Lung (tissue), 12 donors: ENCODE measurements around the gene GNAO1. TPM values are rescaled to one million over a fixed set of nuclear protein-coding genes. Genes with fewer than 3 reads are reported as not detected.

ENCODE experiments used
- ATAC-seq: fragments of 200-7000 bp; cut with Tn5 transposase; one replicate; pipeline ENCODE4 v1.9.1; 2020; ENCODE audit warnings: moderate number of reproducible peaks; ENCODE audit not compliant: insufficient read depth, low FRiP score
- DNase-seq, 3 donors: peaks; one replicate each; pipeline ENCODE4 v3.0.0-alpha.2; 2013 to 2017
- H3K27ac ChIP-seq, 2 donors: one replicate each; pipeline ENCODE4 v1.5.1; 2013; ENCODE audit warnings: mild to moderate bottlenecking in 2 of 2, moderate library complexity in 2 of 2, control low read depth in 1 of 2, inconsistent platforms in 1 of 2, low read depth in 1 of 2, low read length in 1 of 2
- H3K27me3 ChIP-seq, 3 donors: one replicate each; pipeline ENCODE4 v1.5.1; 2013; ENCODE audit warnings: low read length in 2 of 3; ENCODE audit not compliant: control insufficient read depth in 3 of 3, insufficient read depth in 3 of 3
- H3K36me3 ChIP-seq, 4 donors: one replicate each; pipeline ENCODE4 v1.5.1; 2013; ENCODE audit warnings: low read length in 4 of 4, mild to moderate bottlenecking in 1 of 4, moderate library complexity in 1 of 4; ENCODE audit not compliant: control insufficient read depth in 4 of 4, insufficient read depth in 4 of 4
- H3K4me1 ChIP-seq, 5 donors: one replicate each; pipeline ENCODE4 v1.5.1; 2013; ENCODE audit warnings: low read length in 5 of 5, mild to moderate bottlenecking in 2 of 5, moderate library complexity in 1 of 5; ENCODE audit not compliant: control insufficient read depth in 5 of 5, insufficient read depth in 5 of 5
- H3K4me3 ChIP-seq: one replicate; pipeline ENCODE4 v1.5.1; 2013; ENCODE audit warnings: mild to moderate bottlenecking, control low read depth, moderate library complexity
- H3K9ac ChIP-seq, 2 donors: one replicate each; pipeline ENCODE4 v1.5.1; 2013; ENCODE audit warnings: low read length in 2 of 2, control low read depth in 1 of 2; ENCODE audit not compliant: insufficient read depth in 1 of 2
- H3K9me3 ChIP-seq, 4 donors: one replicate each; pipeline ENCODE4 v1.5.1; 2013; ENCODE audit warnings: low read length in 3 of 4, mild to moderate bottlenecking in 1 of 4, moderate library complexity in 1 of 4; ENCODE audit not compliant: control insufficient read depth in 4 of 4, insufficient read depth in 3 of 4
- WGBS, 2 donors: extraction: QIAGEN DNeasy Blood & Tissue Kit; methylation state at CpG; one replicate each; pipeline ENCODE4 v1.1.7; 2013; 5-methylcytosine and 5-hydroxymethylcytosine counted together
- polyA plus RNA-seq, 2 donors: library from polyadenylated mRNA; stranded (reverse); fragments of 200-250 nt; gene quantifications; one replicate each; pipeline ENCODE4 v1.2.1, GENCODE V29; 2013
- total RNA-seq, 2 donors: library from RNA; depleted of rRNA in 1 of 2; stranded (reverse); fragments of >200 nt in 1 of 2; gene quantifications; one replicate each; pipeline ENCODE4 v1.2.1, GENCODE V29; 2014 to 2021
- TF ChIP-seq, protein P1 (sequence below): IDR thresholded peaks from 2 replicates; pipeline ENCODE4 v1.5.1; 2012; ENCODE audit warnings: mild to moderate bottlenecking; ENCODE audit errors: control extremely low read depth, extremely low read depth
- donor health status: control.
- donor health status: control.
- donor health status: Bipolar disorder and iron deficiency.
- donor health status: healthy.
- donor health status: DM: yes; HTN: yes; CAD: no.

Gene GNAO1
- total and polyA plus RNA-seq, 4 donors: 0.33 to 5.2 (median 0.76) TPM

DNA sequence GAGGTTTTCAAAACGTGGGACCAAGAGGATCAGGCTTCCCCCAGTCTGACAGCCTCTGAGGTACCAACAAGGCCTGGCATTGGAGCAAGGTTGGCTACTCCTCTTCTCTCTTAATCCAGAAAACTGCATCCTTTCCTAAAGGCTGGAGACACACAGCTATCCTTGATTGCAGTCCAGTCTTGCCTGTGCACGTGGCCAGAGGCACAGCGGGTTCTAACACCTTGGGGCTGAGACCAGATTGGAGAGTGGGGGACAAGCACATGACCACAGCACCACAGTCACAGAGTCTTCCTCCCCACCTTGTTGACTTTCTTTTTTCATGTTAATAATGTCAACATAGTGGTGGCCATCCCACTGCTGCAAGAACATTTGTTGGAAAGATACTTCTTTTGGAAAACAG is 46.9 kb downstream of the GNAO1 start:
- WGBS, 2 donors: 36 to 45% methylated on average over 3 of the region's 3 CpGs
- Histone ChIP-seq H3K4me3 (no peak overlapping the region), H3K36me3 (no peaks in the 10 kb centered on the region), H3K4me1 (peaks cover 0 to 15% (median 0%) of the 10 kb centered on the region in 5 donors), H3K27me3 (no peaks in the 10 kb centered on the region), H3K9me3 (peaks cover 0 to 2% (median 0%) of the 10 kb centered on the region in 4 donors), H3K27ac (no peak overlapping the region), H3K9ac (no peak overlapping the region)
- DNase-seq (no peak), ATAC-seq (no peak)
- TF ChIP-seq, protein P1, sequence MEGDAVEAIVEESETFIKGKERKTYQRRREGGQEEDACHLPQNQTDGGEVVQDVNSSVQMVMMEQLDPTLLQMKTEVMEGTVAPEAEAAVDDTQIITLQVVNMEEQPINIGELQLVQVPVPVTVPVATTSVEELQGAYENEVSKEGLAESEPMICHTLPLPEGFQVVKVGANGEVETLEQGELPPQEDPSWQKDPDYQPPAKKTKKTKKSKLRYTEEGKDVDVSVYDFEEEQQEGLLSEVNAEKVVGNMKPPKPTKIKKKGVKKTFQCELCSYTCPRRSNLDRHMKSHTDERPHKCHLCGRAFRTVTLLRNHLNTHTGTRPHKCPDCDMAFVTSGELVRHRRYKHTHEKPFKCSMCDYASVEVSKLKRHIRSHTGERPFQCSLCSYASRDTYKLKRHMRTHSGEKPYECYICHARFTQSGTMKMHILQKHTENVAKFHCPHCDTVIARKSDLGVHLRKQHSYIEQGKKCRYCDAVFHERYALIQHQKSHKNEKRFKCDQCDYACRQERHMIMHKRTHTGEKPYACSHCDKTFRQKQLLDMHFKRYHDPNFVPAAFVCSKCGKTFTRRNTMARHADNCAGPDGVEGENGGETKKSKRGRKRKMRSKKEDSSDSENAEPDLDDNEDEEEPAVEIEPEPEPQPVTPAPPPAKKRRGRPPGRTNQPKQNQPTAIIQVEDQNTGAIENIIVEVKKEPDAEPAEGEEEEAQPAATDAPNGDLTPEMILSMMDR: no peak

DNA sequence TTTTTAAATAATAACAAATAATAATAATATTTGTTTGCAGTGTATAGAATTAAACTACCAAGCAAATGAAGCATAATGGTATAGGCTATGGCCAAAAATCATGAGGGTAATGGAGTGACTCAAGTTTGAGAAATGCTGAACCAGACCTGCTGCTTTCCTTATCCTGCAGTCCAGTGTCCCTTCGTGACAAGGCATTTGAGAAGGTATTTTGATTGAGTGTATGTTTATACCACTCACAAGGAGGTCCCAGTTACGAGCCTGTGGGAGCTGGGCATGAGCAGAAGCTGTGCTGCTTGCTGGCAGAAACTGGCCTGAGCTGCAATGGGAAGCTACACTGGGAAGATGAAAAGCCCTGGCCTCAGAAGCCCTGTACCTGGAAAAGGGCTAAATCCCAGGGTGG is 50.3 kb downstream of the GNAO1 start:
- H3K4me3 ChIP-seq: no peak overlapping the region
- no peak overlapping the region for H3K9ac ChIP-seq
- no peaks in the 10 kb centered on the region for H3K27me3 ChIP-seq
- no peaks in the 10 kb centered on the region for H3K36me3 ChIP-seq
- WGBS, 2 donors: 66 to 75% methylated on average over 2 of the region's 2 CpGs
- TF ChIP-seq, protein P1: no peak
- ATAC-seq (no peak), DNase-seq (no peak)
- peaks cover 0 to 2% (median 0%) of the 10 kb centered on the region in 4 donors for H3K9me3 ChIP-seq
- H3K27ac ChIP-seq: no peak overlapping the region
- peaks cover 0 to 36% (median 12%) of the 10 kb centered on the region in 5 donors for H3K4me1 ChIP-seq

DNA sequence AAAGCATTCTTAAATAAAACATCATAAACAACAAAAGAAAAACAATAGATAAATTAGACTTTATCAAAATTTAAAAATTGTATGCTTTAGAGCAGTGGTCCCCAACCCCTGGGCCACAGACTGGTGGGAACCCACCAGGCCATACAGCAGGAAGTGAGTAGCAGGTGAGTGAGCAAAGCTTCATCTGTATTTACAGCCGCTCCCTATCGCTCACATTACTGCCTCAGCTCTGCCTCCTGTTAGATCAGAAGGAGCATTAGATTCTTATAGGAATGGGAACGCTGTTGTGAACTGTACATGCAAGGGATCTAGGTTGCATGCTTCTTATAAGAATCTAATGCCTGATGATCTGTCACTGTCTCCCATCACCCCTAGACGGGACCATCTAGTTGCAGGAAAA is 51.5 kb downstream of the GNAO1 start:
- ATAC-seq: no peak
- TF ChIP-seq, protein P1: no peak
- 96 to 97% methylated on average over 4 of the region's 4 CpGs for WGBS, 2 donors
- Histone ChIP-seq H3K27me3 (no peaks in the 10 kb centered on the region), H3K27ac (no peak overlapping the region), H3K9me3 (peaks cover 0 to 2% (median 0%) of the 10 kb centered on the region in 4 donors), H3K36me3 (no peaks in the 10 kb centered on the region), H3K4me1 (peaks cover 0 to 26% (median 11%) of the 10 kb centered on the region in 5 donors), H3K9ac (no peak overlapping the region), H3K4me3 (no peak overlapping the region)
- DNase-seq: no peak

- Histone ChIP-seq H3K36me3 (no peaks in the 10 kb centered on the region), H3K4me1 (peaks cover 0 to 25% (median 11%) of the 10 kb centered on the region in 5 donors), H3K9ac (no peak overlapping the region), H3K27ac (no peak overlapping the region), H3K4me3 (no peak overlapping the region), H3K27me3 (no peaks in the 10 kb centered on the region), H3K9me3 (no peaks in the 10 kb centered on the region)
- ATAC-seq (no peak), DNase-seq (no peak)
- TF ChIP-seq, protein P1: no peak
- WGBS, 2 donors: 92 to 94% methylated on average over 4 of the region's 4 CpGs
These were observed 53.3 kb downstream of the GNAO1 start for GRCh38 chr16:56244612-56245011.
